T-helper 2 cell treated with Interferon-gamma antibody and Interleukin-4, amounts not matched to agents 100 ng/mL and 5 ng/mL, for 36 hours (primary cell): ENCODE measurements around the gene WDR27. TPM values are rescaled to one million over a fixed set of nuclear protein-coding genes. Genes with fewer than 3 reads are reported as not detected.
"Not testable (repeated sequence)": the region's sequence is repeated elsewhere in the genome, so short reads cannot be mapped to it uniquely, and the experiment has no call there.

Source experiments
- intact Hi-C: fragments of 100-400 bp; cut with micrococcal nuclease; formaldehyde crosslinking; loops from one replicate; pipeline ENCODE4 v1.15.1; 2023
- total RNA-seq: library from RNA; stranded (reverse); gene quantifications from 2 replicates; pipeline ENCODE4 v1.2.3, GENCODE V29; 2022

The WDR27 gene
- total RNA-seq, 1 donor from 2014 or later, result 22.8 TPM

GRCh38 chr6:169533301-169534038, 168.4 kb downstream of the WDR27 start:
- intact Hi-C loops, result loop anchor here (5.0 to 10.0 kb wide), 2 partner anchors 121 to 189 kb away; partner anchors contain the start of gene PHF10

- intact Hi-C loops, result loop anchor here (1.0 to 10.0 kb wide), 4 partner anchors 26 to 192 kb away; partner anchors contain the start of genes C6orf120, PHF10 and WDR27
These were observed 171.1 kb downstream of the WDR27 start for GRCh38 chr6:169530752-169531123.

GRCh38 chr6:169529931-169530751, 171.7 kb downstream of the WDR27 start:
- intact Hi-C loops, result loop anchor here (1.0 to 10.0 kb wide), 4 partner anchors 26 to 192 kb away; partner anchors contain the start of genes C6orf120, PHF10 and WDR27

- intact Hi-C loops, result no loop called here
These were observed 173.1 kb downstream of the WDR27 start for GRCh38 chr6:169528755-169529154.

- intact Hi-C loops, result no loop called here
These were observed 174.5 kb downstream of the WDR27 start for GRCh38 chr6:169527306-169527705.

- intact Hi-C loops, result no loop called here
These were observed 180.0 kb downstream of the WDR27 start for GRCh38 chr6:169521825-169522224.

GRCh38 chr6:169520104-169520503, 181.7 kb downstream of the WDR27 start:
- intact Hi-C loops, result no loop called here

GRCh38 chr6:169518451-169518850, 183.4 kb downstream of the WDR27 start:
- intact Hi-C loops, result no loop called here

GRCh38 chr6:169513478-169514193, 188.2 kb downstream of the WDR27 start:
- intact Hi-C loops, result no loop called here

GRCh38 chr6:169511785-169512184, 190.0 kb downstream of the WDR27 start:
- intact Hi-C loops, result not testable (repeated sequence)

- intact Hi-C loops, result no loop called here
These were observed 191.0 kb downstream of the WDR27 start for GRCh38 chr6:169510871-169511270.

- intact Hi-C loops, result no loop called here
These were observed 193.4 kb downstream of the WDR27 start for GRCh38 chr6:169508452-169508851.

GRCh38 chr6:169503422-169504152, 198.2 kb downstream of the WDR27 start:
- intact Hi-C loops, result no loop called here

- intact Hi-C loops, result no loop called here
These were observed 199.4 kb downstream of the WDR27 start for GRCh38 chr6:169502445-169502844.

GRCh38 chr6:169501777-169502313, 200.0 kb downstream of the WDR27 start:
- intact Hi-C loops, result no loop called here

GRCh38 chr6:169501128-169501527, 200.7 kb downstream of the WDR27 start:
- intact Hi-C loops, result no loop called here

GRCh38 chr6:169500688-169501087, 201.1 kb downstream of the WDR27 start:
- intact Hi-C loops, result no loop called here

GRCh38 chr6:169499848-169500247, 202.0 kb downstream of the WDR27 start:
- intact Hi-C loops, result no loop called here

- intact Hi-C loops, result no loop called here
These were observed 202.8 kb downstream of the WDR27 start for GRCh38 chr6:169498916-169499513.

GRCh38 chr6:169495601-169496000, 206.2 kb downstream of the WDR27 start:
- intact Hi-C loops, result no loop called here
